SK-N-SH (cell line): ENCODE measurements around the gene HMOX2.

Source experiments
- CTCF ChIP-seq: fragments of 200-600 bp; sonication (generic); IDR thresholded peaks from 2 replicates; pipeline ENCODE4 v1.6.1; 2017; ENCODE audit warnings: antibody characterized with exemption, mild to moderate bottlenecking, moderate library complexity
- ELF1 ChIP-seq: IDR thresholded peaks from 2 replicates; pipeline ENCODE4 v1.4.0; 2012
- EZH2phosphoT487 ChIP-seq: fragments of 200-600 bp; sonication (generic); IDR thresholded peaks from 2 replicates; pipeline ENCODE4 v1.6.1; 2017; ENCODE audit warnings: low read depth, mixed run types, mild to moderate bottlenecking, antibody characterized with exemption, moderate library complexity, borderline replicate concordance
- JUND ChIP-seq: IDR thresholded peaks from 2 replicates; pipeline ENCODE4 v1.4.0; 2012
- NFIC ChIP-seq: IDR thresholded peaks from 2 replicates; pipeline ENCODE4 v1.4.0; 2012; ENCODE audit warnings: borderline replicate concordance
- SIN3A ChIP-seq: IDR thresholded peaks from 2 replicates; pipeline ENCODE4 v1.6.1; 2012; ENCODE audit warnings: low read depth, mild to moderate bottlenecking, low read length, moderate library complexity, borderline replicate concordance
- SMC3 ChIP-seq: IDR thresholded peaks from 2 replicates; pipeline ENCODE4 v1.6.1; 2012; ENCODE audit warnings: low read depth, low read length, improper control_type of control experiment
- USF2 ChIP-seq: fragments of 150-350 bp; IDR thresholded peaks from 2 replicates; pipeline ENCODE4 v1.6.1; 2017; ENCODE audit warnings: antibody characterized with exemption, low read length, low read depth, borderline replicate concordance

GRCh38 chr16:4501071-4501478, 24.9 kb downstream of the HMOX2 start:
- TF ChIP-seq USF2 (no peak), SMC3 (no peak), CTCF (no peak), SIN3A (no peak), EZH2phosphoT487 (no peak), JUND (no peak), ELF1 (no peak), NFIC (no peak)
